Astrocyte of the spinal cord (primary cell): ENCODE results near the gene KIF16B.

ENCODE experiments used
- DNase-seq: peaks from one replicate; pipeline ENCODE4 v3.0.0; 2011; ENCODE audit warnings: low read depth, low spot score
- H3K4me3 ChIP-seq: 2 replicates; pipeline ENCODE4 v1.5.1; 2011; ENCODE audit warnings: low read depth, mild to moderate bottlenecking, low read length, moderate library complexity
- CTCF ChIP-seq: IDR thresholded peaks from 2 replicates; pipeline ENCODE4 v1.5.1; 2012; ENCODE audit warnings: low read depth, mild to moderate bottlenecking, low read length, inconsistent platforms
- in situ Hi-C: cut with HindIII; loops from 2 replicates; pipeline ENCODE4 v1.10.0; 2017; ENCODE audit warnings: low sequenced_read_pairs

KIF16B gene

GRCh38 chr20:16581241-16581640 is 8.0 kb upstream of the KIF16B start:
- in situ Hi-C loops: no loop called here
- no peak for DNase-seq
- no peak for TF ChIP-seq CTCF
- H3K4me3 ChIP-seq: no peak overlapping the region

GRCh38 chr20:16580620-16581019 is 7.4 kb upstream of the KIF16B start:
- H3K4me3 ChIP-seq: no peak overlapping the region
- in situ Hi-C loops: no loop called here
- no peak for TF ChIP-seq CTCF
- no peak for DNase-seq

DNA sequence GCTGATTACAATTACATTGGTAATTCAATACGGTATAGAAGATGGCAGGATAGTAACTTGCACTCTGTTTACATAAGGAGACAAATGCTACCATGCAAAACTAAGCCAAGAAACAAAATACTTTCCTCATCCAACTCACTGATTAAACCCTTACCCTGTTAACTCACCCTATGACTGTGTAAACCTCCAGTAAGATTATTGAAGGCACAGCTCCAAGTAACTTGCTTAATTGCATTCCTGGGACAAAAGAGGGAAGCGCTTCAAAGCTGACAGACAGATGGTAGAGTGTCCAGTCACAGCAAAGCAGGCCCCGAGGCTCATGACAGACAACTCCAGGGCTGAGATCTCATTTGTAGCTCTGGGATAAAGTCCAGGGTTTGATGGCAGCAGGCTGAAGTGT is 6.9 kb upstream of the KIF16B start:
- TF ChIP-seq CTCF: no peak
- in situ Hi-C loops: no loop called here
- DNase-seq: peak; percentile 31
- no peak overlapping the region for H3K4me3 ChIP-seq

- no peak for TF ChIP-seq CTCF
- H3K4me3 ChIP-seq: no peak overlapping the region
- in situ Hi-C loops: no loop called here
- no peak for DNase-seq
Measured at GRCh38 chr20:16576219-16576618, 3.0 kb upstream of the KIF16B start.

DNA sequence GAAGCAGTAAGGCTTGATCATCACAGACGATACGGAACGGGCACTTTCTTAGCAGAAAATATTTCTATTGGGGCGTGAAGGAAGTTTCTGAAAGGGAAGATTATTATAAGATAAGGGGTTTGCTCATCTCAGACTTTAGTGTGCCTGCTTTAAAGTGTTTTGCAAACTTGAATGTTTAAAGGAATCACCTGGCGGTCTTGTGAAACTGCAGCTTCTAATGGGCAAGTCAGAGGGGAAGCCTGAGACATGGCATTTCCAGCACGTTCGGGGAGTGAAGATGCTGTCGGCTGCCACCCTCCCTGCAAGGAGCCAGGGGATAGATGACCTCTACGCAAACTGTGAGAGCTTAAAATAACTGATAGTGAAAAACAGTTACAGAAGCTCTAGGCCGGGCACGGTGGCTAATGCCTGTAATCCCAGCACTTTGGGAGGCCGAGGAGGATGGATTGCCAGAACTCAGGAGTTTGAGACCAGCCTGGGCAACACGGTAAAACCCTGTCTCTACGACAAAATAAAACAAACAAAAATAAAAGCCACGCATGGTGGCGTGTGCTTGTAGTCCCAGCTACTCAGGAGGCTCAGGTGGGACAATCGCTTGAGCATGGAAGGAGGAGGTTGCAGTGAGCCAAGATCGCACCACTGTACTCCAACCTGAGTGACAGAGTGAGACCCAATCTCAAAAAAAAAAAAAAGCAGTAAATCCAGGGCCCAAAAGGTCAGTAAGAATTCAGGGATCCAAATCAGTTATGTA is 2.3 kb upstream of the KIF16B start:
- H3K4me3 ChIP-seq: peak overlapping the region; percentile 43
- TF ChIP-seq CTCF: no peak
- in situ Hi-C loops: no loop called here
- DNase-seq: no peak

DNA sequence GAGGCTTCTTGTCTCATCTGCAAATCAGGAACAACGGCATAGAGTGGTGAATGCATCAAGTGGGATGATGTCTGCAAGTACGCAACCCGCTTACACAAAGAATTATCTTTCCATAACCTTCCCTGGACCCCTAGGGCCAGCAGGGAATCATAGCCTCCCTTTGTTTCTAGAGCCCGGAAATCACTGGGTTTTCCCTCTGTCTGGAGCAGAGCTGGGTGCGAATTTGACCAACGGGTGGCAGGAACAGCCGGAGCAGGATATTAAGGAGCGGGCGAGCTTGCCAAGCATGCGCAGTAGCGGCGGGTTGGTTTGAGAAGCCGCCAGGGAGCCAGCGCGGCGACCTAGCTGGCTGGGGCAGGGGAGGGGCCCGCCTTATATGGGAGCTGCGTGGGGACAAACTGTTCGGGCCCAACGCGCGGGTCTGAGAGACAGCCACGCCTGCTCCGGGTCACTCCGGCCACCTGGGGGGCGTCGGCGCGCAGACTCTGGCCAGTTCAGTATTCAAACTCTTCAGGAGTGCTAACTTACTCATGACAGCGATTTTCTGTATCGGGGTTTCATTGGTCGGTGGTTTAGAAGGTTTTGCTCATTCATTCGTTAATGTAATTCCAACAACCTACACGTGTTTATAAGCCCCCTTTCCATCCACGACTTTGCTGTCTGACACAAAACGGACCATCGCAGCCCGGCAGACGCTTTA is 1.6 kb upstream of the KIF16B start:
- no peak for TF ChIP-seq CTCF

More for the DNA sequence above, 1.6 kb upstream of the KIF16B start:
- DNase-seq: peak; percentile 83
- peak overlapping the region; percentile 43 for H3K4me3 ChIP-seq
- in situ Hi-C loops: no loop called here
